ENCODE data around the gene ATP2B2.

- TF ChIP-seq CTCF (IDR thresholded peaks at IDR 0.05; ENCODE audit: low read depth, low read length) (no peak), EZH2phosphoT487 (IDR thresholded peaks at IDR 0.05; ENCODE audit: low read depth) (no peak)
These were observed 41.5 kb upstream of the ATP2B2 start for GRCh38 chr3:10546820-10547263.
